HG02970 (cell line): ENCODE results near the gene ADAM15.
A peak's percentile ranks its signal among the peaks of the same experiment; 100 is the strongest.

Experiments
- ATAC-seq: cut with Tn5 transposase; IDR thresholded peaks from one replicate; pipeline ENCODE4 v1.9.1; 2021; ENCODE audit warnings: mild to moderate bottlenecking, moderate library complexity, moderate number of reproducible peaks; ENCODE audit not compliant: unreplicated experiment, low FRiP score

The ADAM15 gene

DNA sequence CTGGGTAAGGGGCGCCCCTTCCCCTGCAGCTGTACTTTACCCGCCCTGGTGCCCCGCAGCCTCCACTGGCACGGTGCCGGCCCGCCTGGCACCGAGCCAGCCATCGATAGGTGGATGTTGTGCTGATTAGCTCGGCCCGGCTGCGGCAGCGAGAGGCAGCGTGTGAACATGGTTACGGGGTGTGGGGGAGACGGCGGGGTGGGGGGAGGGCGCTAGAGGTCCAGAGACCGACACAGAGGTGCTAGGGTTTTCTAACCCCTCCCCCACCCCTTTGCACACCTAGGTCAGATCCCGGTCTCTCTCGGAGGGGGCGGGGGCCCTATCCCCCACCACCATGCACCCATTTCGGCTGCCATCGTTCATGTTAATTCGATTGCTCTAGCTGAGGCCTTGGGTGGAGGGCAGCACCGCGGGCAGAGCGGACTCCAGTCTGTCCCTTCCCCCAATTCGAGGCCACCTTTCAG, 19.1 kb downstream of the ADAM15 start:
- no peak for ATAC-seq

DNA sequence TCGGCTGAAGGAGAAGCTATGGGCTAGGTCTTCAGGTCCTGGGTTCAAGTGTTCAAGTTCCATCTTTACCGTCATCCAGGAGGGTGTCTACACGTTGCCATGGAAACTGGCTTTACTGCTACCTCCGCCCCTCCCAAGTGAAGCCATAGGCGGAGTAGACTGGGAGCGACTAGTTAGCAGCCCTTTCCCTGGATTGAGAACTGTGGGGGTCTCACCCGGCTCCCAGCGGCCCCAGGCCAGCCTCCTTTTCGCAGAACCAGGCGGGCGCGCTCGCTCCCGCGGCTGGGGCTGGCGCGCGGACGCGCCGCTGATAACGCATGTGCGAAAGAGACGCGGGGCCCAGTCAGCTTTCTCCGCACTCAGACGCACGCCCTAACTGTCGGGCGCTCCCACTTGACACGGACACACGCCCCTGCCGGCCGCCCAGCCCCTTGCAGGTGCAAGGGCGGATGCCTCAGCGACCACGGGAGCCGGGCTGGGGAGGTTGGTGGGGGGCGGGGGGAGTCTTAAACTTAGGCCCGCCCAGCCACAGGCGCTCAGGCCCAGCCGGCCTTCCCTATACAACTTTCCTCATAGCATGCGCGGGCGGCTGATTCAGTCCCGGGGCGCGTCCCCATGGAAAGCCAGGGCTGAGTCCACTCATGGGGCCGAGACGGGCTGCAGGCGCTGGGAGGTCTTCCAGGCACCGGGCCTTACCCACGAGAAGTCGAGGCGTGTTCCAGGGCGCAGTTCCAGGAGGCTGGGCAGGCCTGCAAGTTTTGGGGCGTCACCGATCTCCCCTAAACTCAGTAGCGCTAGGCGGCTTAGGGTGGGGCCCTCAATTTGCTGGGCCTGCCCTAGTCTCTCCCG, 19.8 kb downstream of the ADAM15 start:
- peak; percentile 60 for ATAC-seq

DNA sequence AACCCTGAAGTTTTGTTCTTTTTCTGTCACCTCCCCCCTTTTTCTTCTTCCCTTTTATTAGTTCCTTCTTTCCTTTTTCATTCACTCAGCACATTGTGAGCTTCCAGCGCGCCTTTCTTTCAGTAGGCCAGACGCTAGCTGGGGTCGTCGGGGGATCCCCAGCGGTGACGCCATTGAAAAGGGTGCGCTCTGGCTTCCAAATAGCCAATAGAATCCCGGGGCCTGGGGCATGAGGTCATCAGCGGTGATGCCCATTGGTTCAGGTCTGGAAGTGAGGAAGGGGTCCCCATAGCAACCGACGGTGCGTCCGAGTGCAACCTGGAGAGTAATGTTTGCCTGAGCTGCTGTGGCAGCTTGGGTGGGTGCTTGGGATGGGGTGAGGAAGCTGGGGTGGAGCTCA, 20.6 kb downstream of the ADAM15 start:
- ATAC-seq = no peak

- ATAC-seq = no peak
Observed at GRCh38 chr1:155072531-155073289, 21.6 kb downstream of the ADAM15 start.

GRCh38 chr1:155073377-155074242, 22.5 kb downstream of the ADAM15 start:
- no peak for ATAC-seq

GRCh38 chr1:155075535-155075934, 24.4 kb downstream of the ADAM15 start:
- no peak for ATAC-seq

DNA sequence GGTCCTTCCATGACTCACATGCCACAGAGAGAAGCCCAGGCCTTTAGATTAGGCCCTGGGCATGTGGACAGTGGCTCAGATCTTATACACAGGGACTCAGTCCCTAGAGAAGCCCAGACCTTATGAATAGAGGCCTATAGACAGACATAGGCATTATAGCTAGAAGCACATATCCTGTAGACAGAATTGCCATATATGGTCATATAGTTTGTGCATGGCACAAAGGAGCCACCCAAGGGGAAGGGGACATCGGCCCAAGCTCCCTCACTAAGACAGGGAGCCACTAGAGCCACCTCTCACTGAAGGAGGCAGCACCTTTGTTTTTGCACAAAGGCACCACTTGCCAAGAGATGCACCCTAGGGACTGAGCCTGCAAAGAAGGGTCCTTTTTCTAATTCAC, 25.3 kb downstream of the ADAM15 start:
- no peak for ATAC-seq

- no peak for ATAC-seq
Observed at GRCh38 chr1:155077346-155077745, 26.2 kb downstream of the ADAM15 start.

- ATAC-seq = no peak
Observed at GRCh38 chr1:155077758-155078445, 26.8 kb downstream of the ADAM15 start.

GRCh38 chr1:155078469-155079209, 27.5 kb downstream of the ADAM15 start, which contains the start of gene EFNA3:
TSS of gene EFNA3 (plus strand) at chr1:155078837. CDS start at chr1:155078942, 105 bp downstream.
- no peak for ATAC-seq

DNA sequence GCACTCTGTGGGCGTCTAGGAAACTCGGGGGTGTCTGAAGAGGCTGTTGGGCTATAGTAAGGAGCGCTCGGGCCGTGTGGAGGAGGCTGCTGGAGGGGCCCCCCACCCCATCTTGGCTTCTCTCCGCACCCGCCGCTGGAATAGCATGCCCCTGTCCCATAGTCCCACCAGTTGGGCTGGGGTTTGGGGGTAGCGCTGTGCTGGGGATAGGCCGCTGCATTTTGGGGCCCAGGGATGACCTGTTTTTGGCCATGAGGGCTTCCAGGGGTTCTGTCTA, 28.0 kb downstream of the ADAM15 start:
- no peak for ATAC-seq

GRCh38 chr1:155079487-155080311, 28.6 kb downstream of the ADAM15 start:
- no peak for ATAC-seq

- no peak for ATAC-seq
Observed at GRCh38 chr1:155080312-155081228, 29.5 kb downstream of the ADAM15 start.

GRCh38 chr1:155081472-155082300, 30.6 kb downstream of the ADAM15 start:
- no peak for ATAC-seq

GRCh38 chr1:155082301-155083051, 31.4 kb downstream of the ADAM15 start:
- no peak for ATAC-seq

GRCh38 chr1:155083052-155083541, 32.0 kb downstream of the ADAM15 start:
- ATAC-seq = no peak
